CD14-positive monocyte (primary cell): ENCODE results near the gene TRIM68. TPM values are rescaled to one million over a fixed set of nuclear protein-coding genes. Genes with fewer than 3 reads are reported as not detected.

Experiments used
- DNase-seq, 3 donors: peaks; one replicate each; pipeline ENCODE4 v3.0.0-alpha.2; 2011 to 2022
- H2AFZ ChIP-seq: 2 replicates; pipeline ENCODE4 v1.6.0; 2012; ENCODE audit warnings: mild to moderate bottlenecking, low read depth, low read length, inconsistent platforms; ENCODE audit not compliant: insufficient read depth, poor library complexity, severe bottlenecking
- H3K27ac ChIP-seq, 2 donors: 1 replicate in 1 of 2; 2 replicates in 1 of 2; pipeline ENCODE4 v1.5.1; 2012 to 2013; ENCODE audit warnings: low read length in 2 of 2, control low read depth in 1 of 2, inconsistent platforms in 1 of 2, low read depth in 1 of 2, mild to moderate bottlenecking in 1 of 2
- H3K27me3 ChIP-seq, 2 donors: one replicate each; pipeline versions ENCODE4 v1.6.0 to v1.6.1; 2011 to 2013; ENCODE audit warnings: low read length in 2 of 2; ENCODE audit not compliant: control insufficient read depth in 2 of 2, insufficient read depth in 2 of 2
- H3K36me3 ChIP-seq, 2 donors: replicated peaks in 1 of 2; 1 replicate in 1 of 2; 2 replicates in 1 of 2; pipeline versions ENCODE4 v1.5.1 to v1.6.1; 2012 to 2013; ENCODE audit warnings: low read length in 2 of 2, control low read depth in 1 of 2, inconsistent platforms in 1 of 2, mild to moderate bottlenecking in 1 of 2; ENCODE audit not compliant: insufficient read depth in 2 of 2, control insufficient read depth in 1 of 2
- H3K4me1 ChIP-seq, 2 donors: 1 replicate in 1 of 2; 2 replicates in 1 of 2; pipeline versions ENCODE4 v1.5.1 to v1.6.1; 2012 to 2013; ENCODE audit warnings: low read length in 2 of 2, control low read depth in 1 of 2, inconsistent platforms in 1 of 2, mild to moderate bottlenecking in 1 of 2, moderate library complexity in 1 of 2; ENCODE audit not compliant: insufficient read depth in 2 of 2, control insufficient read depth in 1 of 2
- H3K4me2 ChIP-seq: replicated peaks from 2 replicates; pipeline ENCODE3; 2012; ENCODE audit warnings: low read length, moderate library complexity, mild to moderate bottlenecking; ENCODE audit not compliant: poor library complexity, severe bottlenecking; ENCODE audit errors: extremely low read depth
- H3K4me3 ChIP-seq, 3 experiments: fragments of 200-600 bp in 1 of 3; sonication (generic) in 1 of 3; replicated peaks in 1 of 3; 1 replicate in 2 of 3; 2 replicates in 1 of 3; pipeline ENCODE4 v1.5.1; 2011 to 2013; ENCODE audit warnings: low read length in 3 of 3, mild to moderate bottlenecking in 3 of 3, control low read depth in 2 of 3, low read depth in 2 of 3, inconsistent platforms in 1 of 3, moderate library complexity in 1 of 3
- H3K79me2 ChIP-seq: 2 replicates; pipeline ENCODE4 v1.6.0; 2012; ENCODE audit warnings: mild to moderate bottlenecking, control low read depth, inconsistent platforms, low read length, moderate library complexity; ENCODE audit not compliant: insufficient read depth
- H3K9ac ChIP-seq: 2 replicates; pipeline ENCODE4 v1.6.0; 2017; ENCODE audit warnings: low read length, mild to moderate bottlenecking; ENCODE audit not compliant: insufficient read depth, poor library complexity, severe bottlenecking
- H3K9me3 ChIP-seq, 2 donors: replicated peaks in 1 of 2; 1 replicate in 1 of 2; 2 replicates in 1 of 2; pipeline versions ENCODE4 v1.5.1 to v1.6.1; 2012 to 2013; ENCODE audit warnings: low read length in 2 of 2, control low read depth in 1 of 2; ENCODE audit not compliant: control insufficient read depth in 1 of 2, insufficient read depth in 1 of 2
- H4K20me1 ChIP-seq: 2 replicates; pipeline ENCODE4 v1.6.0; 2012; ENCODE audit warnings: mild to moderate bottlenecking, low read length, control low read depth, moderate library complexity; ENCODE audit not compliant: insufficient read depth
- H3K27ac Mint-ChIP-seq, 7 donors: one replicate each; pipeline ENCODE4 v1.8.0; 2020; ENCODE audit warnings: mild to moderate bottlenecking in 7 of 7, mixed read lengths in 7 of 7, moderate library complexity in 6 of 7, inconsistent platforms in 2 of 7
- H3K27me3 Mint-ChIP-seq, 3 donors: one replicate each; pipeline ENCODE4 v1.8.0; 2021 to 2022; ENCODE audit warnings: low read depth in 3 of 3, mild to moderate bottlenecking in 3 of 3, mixed read lengths in 3 of 3, moderate library complexity in 3 of 3, inconsistent platforms in 1 of 3
- H3K36me3 Mint-ChIP-seq, 2 donors: one replicate each; pipeline ENCODE4 v1.8.0; 2020; ENCODE audit warnings: mixed read lengths in 2 of 2, inconsistent platforms in 1 of 2, mild to moderate bottlenecking in 1 of 2
- H3K4me1 Mint-ChIP-seq: one replicate; pipeline ENCODE4 v1.8.0; 2020; ENCODE audit warnings: mild to moderate bottlenecking, mixed read lengths
- H3K4me3 Mint-ChIP-seq, 2 donors: one replicate each; pipeline ENCODE4 v1.8.0; 2020; ENCODE audit warnings: mild to moderate bottlenecking in 2 of 2, mixed read lengths in 2 of 2, moderate library complexity in 1 of 2
- H3K9me3 Mint-ChIP-seq, 7 donors: one replicate each; pipeline ENCODE4 v1.8.0; 2020 to 2022; ENCODE audit warnings: mixed read lengths in 7 of 7, mild to moderate bottlenecking in 6 of 7, moderate library complexity in 6 of 7, inconsistent platforms in 2 of 7
- CTCF ChIP-seq: fragments of 200-600 bp; IDR thresholded peaks from one replicate; pipeline ENCODE4 v1.8.0; 2022; ENCODE audit warnings: antibody characterized with exemption, mild to moderate bottlenecking
- WGBS: methylation state at CpG from one replicate; pipeline ENCODE4 v1.1.5; 2013; ENCODE audit warnings: missing lambda C conversion rate; ENCODE audit not compliant: insufficient coverage; 5-methylcytosine and 5-hydroxymethylcytosine counted together
- intact Hi-C, 2 donors: fragments of 100-400 bp; cut with micrococcal nuclease; formaldehyde crosslinking; loops; one replicate each; pipeline versions ENCODE4 v1.15.0 to v1.15.1; 2023
- polyA plus RNA-seq, 3 donors: library from polyadenylated mRNA; depleted of rRNA in 1 of 3; unstranded in 2 of 3; stranded (reverse) in 1 of 3; fragments of 300-500 nt in 2 of 3; fragments of >200 nt in 1 of 3; fragmentation: Illumina TruSeq in 2 of 3; gene quantifications; 1 replicate in 2 of 3; 2 replicates in 1 of 3; pipeline ENCODE4 v1.2.3, GENCODE V29; 2012 to 2021

TRIM68 gene
- polyA plus RNA-seq, 3 donors = 2.2 to 4.9 (median 3.0) TPM

- Histone ChIP-seq H3K4me1 (no peaks in the 10 kb centered on the region), H3K27ac (no peak within 1 kb of the TSS), H3K4me2 (no peak within 1 kb of the TSS), H2AFZ (no peak within 1 kb of the TSS), H3K79me2 (no peaks in the 10 kb centered on the region), H4K20me1 (no peaks in the 10 kb centered on the region), H3K36me3 (peaks cover 6 to 8% of the 10 kb centered on the region in 2 donors), H3K9me3 (no peaks in the 10 kb centered on the region), H3K9ac (no peak within 1 kb of the TSS), H3K4me3 (no peak within 1 kb of the TSS), H3K27me3 (peaks cover 3 to 4% of the 10 kb centered on the region in 2 donors)
- no peak for DNase-seq
- Mint-ChIP-seq H3K9me3 (no peaks in the 10 kb centered on the region), H3K4me1 (no peaks in the 10 kb centered on the region), H3K27ac (no peak within 1 kb of the TSS), H3K27me3 (peaks cover 6 to 11% (median 8%) of the 10 kb centered on the region in 3 donors), H3K36me3 (peaks cover 14 to 19% of the 10 kb centered on the region in 2 donors), H3K4me3 (no peak within 1 kb of the TSS)
- intact Hi-C loops = no loop called here
- TF ChIP-seq CTCF = no peak
- no CpG with 5 or more reads among the region's 1 CpG for WGBS
These were observed 14.3 kb downstream of the TRIM68 start, which contains the start of gene OR52I1 for GRCh38 chr11:4593739-4594138. Gene OR52I1 (plus strand): TSS chr11:4594039. CDS start chr11:4594039, 0 bp downstream.

- H3K4me3 Mint-ChIP-seq = no peak overlapping the region
- 67% methylated on average over 1 of the region's 3 CpGs for WGBS
- H3K4me3 ChIP-seq = no peak overlapping the region
- H3K9me3 ChIP-seq = no peaks in the 10 kb centered on the region
- no peaks in the 10 kb centered on the region for H3K9me3 Mint-ChIP-seq
- DNase-seq = no peak
- peaks cover 10 to 38% (median 23%) of the 10 kb centered on the region in 3 donors for H3K27me3 Mint-ChIP-seq
- H3K27ac Mint-ChIP-seq = no peak overlapping the region
- no peak overlapping the region for H2AFZ ChIP-seq
- no peaks in the 10 kb centered on the region for H3K4me1 ChIP-seq
- H4K20me1 ChIP-seq = no peaks in the 10 kb centered on the region
- H3K27me3 ChIP-seq = peaks cover 8 to 10% of the 10 kb centered on the region in 2 donors
- H3K36me3 ChIP-seq = no peaks in the 10 kb centered on the region
- no peak for TF ChIP-seq CTCF
- no peak overlapping the region for H3K4me2 ChIP-seq
- H3K79me2 ChIP-seq = no peaks in the 10 kb centered on the region
- no peak overlapping the region for H3K9ac ChIP-seq
- no peaks in the 10 kb centered on the region for H3K4me1 Mint-ChIP-seq
- H3K27ac ChIP-seq = no peak overlapping the region
- H3K36me3 Mint-ChIP-seq = no peaks in the 10 kb centered on the region
- intact Hi-C loops = no loop called here
These were observed 19.0 kb downstream of the TRIM68 start for GRCh38 chr11:4589017-4589416.
